H1 (cell line): Measurements from ENCODE around the gene TNPO2. TPM values are rescaled to one million over a fixed set of nuclear protein-coding genes. Genes with fewer than 3 reads are reported as not detected.

ENCODE experiments used
- CTCF ChIA-PET: fragments of 300-600 bp; sonication (Branson Sonifier 250); formaldehyde crosslinking; loops from one replicate; lab custom pipeline; 2021; ENCODE audit not compliant: partially characterized antibody; lab: Charles Lee
- POLR2A ChIA-PET: fragments of 300-600 bp; sonication (Branson Sonifier 250); formaldehyde crosslinking; loops from one replicate; lab custom pipeline; 2021; ENCODE audit warnings: inconsistent platforms; ENCODE audit not compliant: partially characterized antibody; lab: Charles Lee
- DNase-seq, 2 experiments: peaks; one replicate each; pipeline versions ENCODE4 v3.0.0 to v3.0.0-alpha.2; 2010 to 2022; ENCODE audit warnings: low spot score in 2 of 2, low read depth in 1 of 2, mixed read lengths in 1 of 2
- FAIRE-seq: peaks from 2 replicates; lab custom pipeline; 2011; peaks lifted over from hg19 to GRCh38; lab: Jason Lieb, UNC
- H2AFZ ChIP-seq: 2 replicates; pipeline ENCODE4 v1.8.1; 2012; ENCODE audit warnings: low read length, inconsistent platforms
- H2AK5ac ChIP-seq: 2 replicates; pipeline ENCODE4 v1.6.1; 2013; ENCODE audit warnings: low read depth, low read length
- H2BK120ac ChIP-seq: replicated peaks from 2 replicates; pipeline ENCODE3; 2013; ENCODE audit warnings: low read depth, low read length, inconsistent platforms
- H2BK12ac ChIP-seq: 2 replicates; pipeline ENCODE4 v1.6.1; 2013; ENCODE audit warnings: low read depth, low read length
- H2BK15ac ChIP-seq: 2 replicates; pipeline ENCODE4 v1.6.1; 2013; ENCODE audit warnings: low read length
- H2BK20ac ChIP-seq: 2 replicates; pipeline ENCODE4 v1.6.1; 2013; ENCODE audit warnings: low read length
- H2BK5ac ChIP-seq: 2 replicates; pipeline ENCODE4 v1.6.1; 2013; ENCODE audit warnings: low read depth, low read length
- H3K14ac ChIP-seq: 2 replicates; pipeline ENCODE4 v1.6.1; 2013; ENCODE audit warnings: inconsistent platforms; ENCODE audit not compliant: insufficient read length
- H3K18ac ChIP-seq: 2 replicates; pipeline ENCODE4 v1.6.1; 2013; ENCODE audit warnings: low read length; ENCODE audit errors: extremely low read depth
- H3K23ac ChIP-seq: 2 replicates; pipeline ENCODE4 v1.6.1; 2013; ENCODE audit warnings: inconsistent platforms; ENCODE audit not compliant: insufficient read length
- H3K23me2 ChIP-seq: 2 replicates; pipeline ENCODE4 v1.6.1; 2013; ENCODE audit warnings: low read depth, low read length
- H3K27ac ChIP-seq: 2 replicates; pipeline ENCODE4 v1.6.1; 2011; ENCODE audit warnings: low read depth, low read length, inconsistent platforms
- H3K27me3 ChIP-seq, 4 experiments: replicated peaks in 1 of 4; 1 replicate in 1 of 4; 2 replicates in 3 of 4; pipeline versions ENCODE4 v1.6.1 to v1.8.1; 2011 to 2013; ENCODE audit warnings: low read length in 3 of 4, mild to moderate bottlenecking in 3 of 4, inconsistent platforms in 2 of 4, mixed read lengths in 2 of 4, moderate library complexity in 1 of 4; ENCODE audit not compliant: control insufficient read depth in 3 of 4, insufficient read depth in 3 of 4; ENCODE audit errors: extremely low read depth in 1 of 4
- H3K36me3 ChIP-seq, 4 experiments: 2 replicates each; pipeline versions ENCODE4 v1.6.1 to v1.8.1; 2011 to 2013; ENCODE audit warnings: mild to moderate bottlenecking in 4 of 4, low read length in 3 of 4, moderate library complexity in 2 of 4, control low read depth in 1 of 4, inconsistent platforms in 1 of 4; ENCODE audit not compliant: insufficient read depth in 4 of 4, control insufficient read depth in 2 of 4
- H3K4ac ChIP-seq: replicated peaks from 2 replicates; pipeline ENCODE3; 2013; ENCODE audit warnings: low read length, low read depth, mixed read lengths, inconsistent platforms; ENCODE audit not compliant: insufficient read length
- H3K4me1 ChIP-seq, 4 experiments: replicated peaks in 1 of 4; 1 replicate in 1 of 4; 2 replicates in 3 of 4; pipeline versions ENCODE4 v1.6.1 to v1.8.1; 2011 to 2013; ENCODE audit warnings: low read length in 3 of 4, inconsistent platforms in 2 of 4, mixed read lengths in 1 of 4; ENCODE audit not compliant: insufficient read depth in 4 of 4, control insufficient read depth in 3 of 4
- H3K4me2 ChIP-seq, 2 experiments: 2 replicates each; pipeline versions ENCODE4 v1.6.1 to v1.8.1; 2011 to 2013; ENCODE audit warnings: low read depth in 2 of 2, low read length in 2 of 2, control low read depth in 1 of 2, inconsistent platforms in 1 of 2, mild to moderate bottlenecking in 1 of 2; ENCODE audit not compliant: insufficient read depth in 1 of 2
- H3K4me3 ChIP-seq, 4 experiments: fragments of 200-600, 300-600 bp in 1 of 4; sonication (generic), shearing (Covaris generic), sonication (Bioruptor Twin) in 1 of 4; 2 replicates each; pipeline versions ENCODE4 v1.5.1 to v1.8.1; 2011 to 2016; ENCODE audit warnings: low read length in 4 of 4, low read depth in 3 of 4, control low read depth in 2 of 4, inconsistent platforms in 2 of 4, mild to moderate bottlenecking in 2 of 4, mixed read lengths in 1 of 4, moderate library complexity in 1 of 4; ENCODE audit not compliant: insufficient read depth in 2 of 4; ENCODE audit errors: extremely low read depth in 1 of 4
- H3K56ac ChIP-seq: replicated peaks from 2 replicates; pipeline ENCODE3; 2013; ENCODE audit warnings: low read depth, mild to moderate bottlenecking, mixed read lengths, low read length, inconsistent platforms; ENCODE audit not compliant: insufficient read length
- H3K79me1 ChIP-seq: 2 replicates; pipeline ENCODE4 v1.6.1; 2013; ENCODE audit warnings: low read depth, low read length, control low read depth
- H3K79me2 ChIP-seq, 2 experiments: 2 replicates each; pipeline versions ENCODE4 v1.6.1 to v1.8.1; 2012 to 2013; ENCODE audit warnings: low read length in 2 of 2, mild to moderate bottlenecking in 2 of 2, inconsistent platforms in 1 of 2; ENCODE audit not compliant: insufficient read depth in 2 of 2, control insufficient read depth in 1 of 2
- H3K9ac ChIP-seq, 4 experiments: replicated peaks in 1 of 4; 1 replicate in 1 of 4; 2 replicates in 3 of 4; pipeline versions ENCODE4 v1.6.1 to v1.8.1; 2011 to 2013; ENCODE audit warnings: low read depth in 3 of 4, low read length in 3 of 4, control low read depth in 2 of 4, mild to moderate bottlenecking in 2 of 4, moderate library complexity in 2 of 4, inconsistent platforms in 1 of 4; ENCODE audit errors: extremely low read depth in 1 of 4
- H3K9me3 ChIP-seq, 2 experiments: 2 replicates each; pipeline versions ENCODE4 v1.6.1 to v1.8.1; 2012 to 2013; ENCODE audit warnings: mild to moderate bottlenecking in 2 of 2, moderate library complexity in 2 of 2, control low read depth in 1 of 2, inconsistent platforms in 1 of 2, low read depth in 1 of 2, low read length in 1 of 2, mixed read lengths in 1 of 2; ENCODE audit not compliant: insufficient read depth in 2 of 2
- H4K20me1 ChIP-seq, 2 experiments: replicated peaks in 1 of 2; 2 replicates each; pipeline versions ENCODE3 to v1.8.1; 2011 to 2013; ENCODE audit warnings: inconsistent platforms in 2 of 2, low read length in 2 of 2, mild to moderate bottlenecking in 1 of 2; ENCODE audit not compliant: insufficient read depth in 2 of 2, control insufficient read depth in 1 of 2
- H4K5ac ChIP-seq: 2 replicates; pipeline ENCODE4 v1.6.1; 2013; ENCODE audit warnings: low read length, low read depth, mixed read lengths, inconsistent platforms; ENCODE audit not compliant: insufficient read length
- H4K8ac ChIP-seq: 2 replicates; pipeline ENCODE4 v1.8.0; 2013; ENCODE audit warnings: mild to moderate bottlenecking, moderate library complexity, low read length, inconsistent platforms; ENCODE audit not compliant: insufficient read depth; ENCODE audit errors: extremely low read depth
- H4K91ac ChIP-seq: replicated peaks from 2 replicates; pipeline ENCODE3; 2013; ENCODE audit warnings: low read length, mixed read lengths, inconsistent platforms; ENCODE audit not compliant: insufficient read length
- ASH2L ChIP-seq: fragments of 200-600, 300-600 bp; sonication (generic); IDR thresholded peaks from one replicate; pipeline ENCODE4 v1.7.1; 2017; ENCODE audit warnings: low read length
- ATF3 ChIP-seq: IDR thresholded peaks from 2 replicates; pipeline ENCODE4 v1.6.1; 2011; ENCODE audit warnings: low read depth, mild to moderate bottlenecking, low read length; ENCODE audit not compliant: insufficient read depth
- BCL11A ChIP-seq, 2 experiments: IDR thresholded peaks; one replicate each; pipeline ENCODE4 v1.6.1; 2011; ENCODE audit warnings: low read depth in 2 of 2, low read length in 2 of 2, mild to moderate bottlenecking in 2 of 2
- BRCA1 ChIP-seq: IDR thresholded peaks from 2 replicates; pipeline ENCODE4 v1.6.1; 2012; ENCODE audit warnings: low read depth, low read length, improper control_type of control experiment
- CBX5 ChIP-seq: fragments of 300-800, 300-1000 bp; sonication (generic); IDR thresholded peaks from 2 replicates; pipeline ENCODE4 v1.7.1; 2016; ENCODE audit warnings: antibody characterized with exemption, low read length, low read depth
- CREB1 ChIP-seq: IDR thresholded peaks from 2 replicates; pipeline ENCODE4 v1.6.1; 2012; ENCODE audit warnings: inconsistent platforms
- EZH2 ChIP-seq: fragments of 200-600 bp; sonication (generic); IDR thresholded peaks from 2 replicates; pipeline ENCODE4 v1.7.1; 2012; ENCODE audit warnings: low read depth, mild to moderate bottlenecking, moderate library complexity, low read length, inconsistent platforms; ENCODE audit not compliant: severe bottlenecking
- JUN ChIP-seq: IDR thresholded peaks from 2 replicates; pipeline ENCODE4 v1.6.1; 2011; ENCODE audit warnings: low read depth, mild to moderate bottlenecking, improper control_type of control experiment, low read length
- KDM5A ChIP-seq: fragments of 200-600 bp; IDR thresholded peaks from 2 replicates; pipeline ENCODE4 v1.7.1; 2012; ENCODE audit warnings: mild to moderate bottlenecking, low read length, inconsistent platforms, mixed read lengths
- RAD21 ChIP-seq, 2 experiments: IDR thresholded peaks in 1 of 2; conservative IDR thresholded peaks in 1 of 2; 2 replicates each; pipeline ENCODE4 v1.6.1; 2011; ENCODE audit warnings: low read depth in 2 of 2, low read length in 2 of 2, improper control_type of control experiment in 1 of 2, inconsistent platforms in 1 of 2, mild to moderate bottlenecking in 1 of 2, moderate library complexity in 1 of 2
- SIX5 ChIP-seq: IDR thresholded peaks from 2 replicates; pipeline ENCODE4 v1.6.1; 2011; ENCODE audit warnings: mild to moderate bottlenecking, low read depth, low read length
- SP4 ChIP-seq: IDR thresholded peaks from 2 replicates; pipeline ENCODE4 v1.6.1; 2012; ENCODE audit warnings: low read length, inconsistent platforms
- TAF7 ChIP-seq: optimal IDR thresholded peaks from 2 replicates; pipeline ENCODE3; 2011; ENCODE audit warnings: low read depth, mild to moderate bottlenecking, inconsistent platforms, low read length, moderate library complexity, borderline replicate concordance
- ZNF274 ChIP-seq: IDR thresholded peaks from 2 replicates; pipeline ENCODE4 v1.7.0; 2012; ENCODE audit warnings: low read length, borderline replicate concordance; ENCODE audit errors: extremely low read depth
- WGBS, 2 experiments: shearing (Covaris generic) in 1 of 2; methylation state at CpG; one replicate each; pipeline versions ENCODE4 v1.1.6 to v1.1.7; 2013 to 2015; ENCODE audit warnings: low lambda C conversion rate in 2 of 2, mixed read lengths in 2 of 2, inconsistent platforms in 1 of 2, low coverage in 1 of 2, missing lambda C conversion rate in 1 of 2; ENCODE audit not compliant: insufficient replicate concordance in 2 of 2, insufficient coverage in 1 of 2, insufficient read length in 1 of 2; ENCODE audit errors: extremely low coverage in 1 of 2, missing lambda C conversion rate in 1 of 2; 5-methylcytosine and 5-hydroxymethylcytosine counted together
- polyA plus RNA-seq, 7 experiments: library from polyadenylated mRNA; depleted of rRNA in 3 of 7; stranded (reverse) in 5 of 7; unstranded in 2 of 7; fragments of >200 nt in 5 of 7; fragments of 200-250 nt in 2 of 7; gene quantifications; 1 replicate in 5 of 7; 2 replicates in 1 of 7; 4 replicates in 1 of 7; pipeline versions ENCODE4 v1.2.1 to v1.2.3, GENCODE V29; 2011 to 2013; ENCODE audit warnings: missing spikeins in 2 of 7, mixed read lengths in 2 of 7
- total RNA-seq: library from RNA; stranded (reverse); fragmentation: NEBNext Ultra II Directional; extraction: Animal tissue kit (Norgen Biotek cat#: 25700); gene quantifications from 2 replicates; pipeline ENCODE4 v1.2.1, GENCODE V29; 2021

TNPO2 gene
- total and polyA plus RNA-seq, 2 of the 8 experiments (the other 6 are each of a cell fraction or from before 2014, with no cell fraction given): 112 to 121 TPM

DNA sequence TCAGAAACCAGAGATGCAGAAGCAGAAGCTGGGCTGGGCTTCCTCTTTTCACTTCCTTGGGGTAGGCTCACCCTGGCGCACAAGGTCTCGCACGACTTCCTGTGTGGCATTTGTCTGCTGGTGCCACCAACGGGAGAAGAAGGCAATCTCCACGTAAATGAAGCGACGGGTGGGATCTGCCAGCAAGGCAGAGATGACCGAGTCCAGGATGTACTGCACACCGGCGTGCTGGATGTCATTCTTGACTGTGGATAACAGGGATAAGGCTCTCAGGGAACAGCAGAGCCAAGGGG lies 58.5 kb downstream of the TNPO2 start:
- FAIRE-seq: no peak
- no peak for TF ChIP-seq JUN
- TF ChIP-seq EZH2: no peak
- no peak for TF ChIP-seq BCL11A (IDR thresholded peaks at IDR 0.05; ENCODE audit: low read depth in 2 of 2, low read length in 2 of 2)
- TF ChIP-seq SIX5: no peak
- no peak for TF ChIP-seq CREB1
- TF ChIP-seq ASH2L: no peak
- TF ChIP-seq BRCA1: no peak
- TF ChIP-seq ZNF274: no peak
- no peak for TF ChIP-seq RAD21 (IDR thresholded peaks at IDR 0.05 in 1 of 2, conservative IDR thresholded peaks at IDR 0.05 in 1 of 2; ENCODE audit: low read depth in 2 of 2, low read length in 2 of 2)
- no peak for TF ChIP-seq CBX5
- no peak for TF ChIP-seq KDM5A
- no peak for TF ChIP-seq ATF3
- TF ChIP-seq SP4: no peak
- TF ChIP-seq TAF7: no peak

More for the DNA sequence above, 58.5 kb downstream of the TNPO2 start:
- H2BK120ac ChIP-seq: no peak overlapping the region
- no peak overlapping the region for H3K14ac ChIP-seq
- 95% methylated on average over 10 of the region's 10 CpGs; no CpG with 5 or more reads in 1 of the 2 experiments for WGBS, 2 experiments
- H2AFZ ChIP-seq: no peak overlapping the region
- no peak overlapping the region for H4K5ac ChIP-seq
- H2BK12ac ChIP-seq: 0 out of 2 replicates have a peak overlapping the region, but pooled peaks have one; percentile 17
- H3K4me1 ChIP-seq: peaks cover 3 to 22% (median 7%) of the 10 kb centered on the region in 4 experiments
- 0 out of 2 replicates have a peak overlapping the region, but pooled peaks have one; percentile 76 for H2AK5ac ChIP-seq
- no peak overlapping the region for H3K56ac ChIP-seq
- H3K18ac ChIP-seq: no peak overlapping the region
- no peak overlapping the region; a peak in 1 of 4 replicates for H3K4me2 ChIP-seq
- H3K9me3 ChIP-seq: no peaks in the 10 kb centered on the region
- POLR2A ChIA-PET: interaction anchor here (2.1 to 2.6 kb wide), 2 partner anchors 11 to 16 kb away, joined by 18 to 31 read pairs; partner anchors contain the start of gene DHPS
- H3K36me3 ChIP-seq: peaks cover 6 to 10% (median 6%) of the 10 kb centered on the region in 4 experiments; a peak in 5 of 8 replicates
- peaks cover 4% of the 10 kb centered on the region; the same call in 1 of the 2 replicates for H3K79me1 ChIP-seq
- 0 out of 2 replicates have a peak overlapping the region, but pooled peaks have one; percentile 26 for H4K8ac ChIP-seq
- peaks cover 22% of the 10 kb centered on the region for H3K23me2 ChIP-seq
- no peak overlapping the region for H3K23ac ChIP-seq
- CTCF ChIA-PET: interaction anchor here (2.0 kb wide), 1 partner anchor 8 kb away, joined by 6 read pairs; no protein-coding TSS in a partner anchor
- no peak overlapping the region for H3K9ac ChIP-seq
- H2BK5ac ChIP-seq: no peak overlapping the region; the same call in 1 of the 2 replicates
- DNase-seq: no peak
- H3K27me3 ChIP-seq: no peaks in the 10 kb centered on the region; a peak in 1 of 7 replicates
- no peak overlapping the region for H2BK15ac ChIP-seq
- H4K91ac ChIP-seq: no peak overlapping the region
- no peak overlapping the region for H3K4me3 ChIP-seq
- H3K27ac ChIP-seq: no peak overlapping the region
- peaks cover 0 to 19% of the 10 kb centered on the region in 2 experiments; a peak in 1 of 4 replicates for H3K79me2 ChIP-seq
- H4K20me1 ChIP-seq: peaks cover 0 to 6% of the 10 kb centered on the region in 2 experiments
- no peak overlapping the region for H3K4ac ChIP-seq
- H2BK20ac ChIP-seq: no peak overlapping the region
